EL (cell line): ENCODE data around the gene SF3B4.
"Not testable (repeated sequence)": the region's sequence is repeated elsewhere in the genome, so short reads cannot be mapped to it uniquely, and the experiment has no call there.

Experiments used
- DNase-seq: peaks from one replicate; pipeline ENCODE4 v3.0.0-alpha.2; 2016

Gene SF3B4

GRCh38 chr1:149886396-149887195, 41.0 kb downstream of the SF3B4 start:
- DNase-seq, result peak; percentile 99

DNA sequence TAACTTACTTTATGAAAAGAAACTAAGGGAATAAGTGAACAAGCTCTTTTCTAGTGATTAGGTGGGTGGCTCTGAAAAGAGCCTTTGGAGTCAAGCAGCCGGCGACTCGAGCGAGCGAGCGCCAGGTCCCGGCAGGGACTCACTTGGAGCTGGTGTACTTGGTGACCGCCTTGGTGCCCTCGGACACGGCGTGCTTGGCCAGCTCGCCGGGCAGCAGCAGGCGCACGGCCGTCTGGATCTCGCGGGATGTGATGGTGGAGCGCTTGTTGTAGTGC, 41.5 kb downstream of the SF3B4 start:
- DNase-seq, result not testable (repeated sequence)

GRCh38 chr1:149885339-149886120, 42.1 kb downstream of the SF3B4 start:
- peak; percentile 89 for DNase-seq

DNA sequence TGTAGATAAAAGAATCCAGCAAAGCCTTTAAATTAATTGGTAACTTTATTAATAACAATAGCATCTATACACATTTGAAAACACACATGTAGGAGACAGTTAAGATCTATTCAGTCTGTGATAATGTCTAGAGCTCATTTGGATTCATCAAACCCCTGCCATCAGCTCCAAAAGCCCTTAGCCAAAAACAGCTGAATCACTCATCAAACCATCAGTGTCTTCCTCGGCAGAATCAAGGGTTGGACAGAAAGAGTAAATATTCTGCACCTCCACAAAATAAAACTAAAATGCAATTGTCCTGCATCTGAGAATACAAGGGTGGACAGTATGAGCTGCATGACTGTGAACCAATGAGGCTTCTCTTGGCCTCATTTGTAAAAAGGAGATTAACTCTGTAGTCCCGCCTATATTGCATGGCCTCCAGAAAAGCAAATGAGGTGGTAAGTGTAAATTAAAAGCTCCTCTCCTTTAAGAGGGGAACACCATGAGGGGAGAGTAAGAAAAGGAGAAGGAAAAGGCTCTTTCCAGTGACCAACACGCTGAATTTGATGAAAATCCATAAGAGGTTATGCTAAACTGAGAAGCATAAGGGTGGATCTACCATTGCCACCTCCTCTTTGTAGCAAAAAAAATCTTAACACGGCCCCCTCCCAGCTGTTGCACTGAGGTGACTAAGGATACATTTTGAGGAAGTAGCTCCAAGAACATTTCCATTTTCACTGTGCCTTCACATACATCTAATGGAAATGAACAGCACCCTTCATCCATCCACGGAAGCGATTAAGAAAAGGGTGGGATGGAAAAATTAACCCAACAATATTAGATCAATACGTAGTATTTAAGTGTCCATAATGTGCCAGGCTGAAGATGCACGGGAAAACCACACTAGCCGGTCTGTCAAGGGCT, 42.9 kb downstream of the SF3B4 start:
- peak; percentile 52 for DNase-seq

- no peak for DNase-seq
Measured at GRCh38 chr1:149883598-149884247, 43.9 kb downstream of the SF3B4 start.

DNA sequence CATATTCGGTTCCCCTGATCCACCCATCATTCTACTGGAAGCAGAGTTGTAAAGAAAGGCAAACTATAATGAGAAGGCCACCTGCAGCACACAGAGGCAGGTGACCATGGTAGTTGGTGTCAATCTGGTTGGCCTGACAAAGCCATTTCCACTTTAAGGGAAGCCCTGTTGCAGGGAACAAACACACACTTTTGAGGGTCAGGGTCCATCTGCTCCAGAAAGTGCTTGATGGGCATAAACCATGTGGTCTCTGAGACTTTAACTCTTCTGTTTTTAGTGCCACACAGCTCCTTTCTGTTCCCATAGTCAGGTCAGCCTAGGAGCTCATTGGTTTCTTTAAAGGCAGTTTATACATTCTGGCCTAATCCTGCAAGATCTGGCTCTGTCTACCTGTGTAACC, 45.7 kb downstream of the SF3B4 start:
- DNase-seq, result no peak

GRCh38 chr1:149879556-149879955, 48.0 kb downstream of the SF3B4 start:
- DNase-seq, result no peak

GRCh38 chr1:149877211-149877946, 50.2 kb downstream of the SF3B4 start:
- no peak for DNase-seq
